Neural cell (in vitro differentiated cells): Measurements from ENCODE around the gene EIF2S2. TPM values are rescaled to one million over a fixed set of nuclear protein-coding genes. Genes with fewer than 3 reads are reported as not detected.

Experiments
- H2AFZ ChIP-seq: fragments of 200-600, 300-800 bp; sonication (generic), shearing (Covaris generic); 2 replicates; pipeline ENCODE4 v1.6.0; 2014; ENCODE audit warnings: low read depth, mild to moderate bottlenecking, antibody characterized with exemption, low read length, moderate library complexity
- H3F3A ChIP-seq: fragments of 200-600 bp; shearing (Covaris generic); 2 replicates; pipeline ENCODE4 v1.6.1; 2016; ENCODE audit warnings: mild to moderate bottlenecking, moderate library complexity, mixed read lengths, antibody characterized with exemption, low read length; ENCODE audit not compliant: insufficient read depth, poor library complexity, severe bottlenecking
- H3K27ac ChIP-seq: fragments of 200-600, 300-800 bp; sonication (generic), shearing (Covaris generic); 2 replicates; pipeline ENCODE4 v1.5.1; 2014; ENCODE audit warnings: mild to moderate bottlenecking, low read length, moderate library complexity
- H3K27me3 ChIP-seq: fragments of 300-800, 200-600 bp; sonication (generic), shearing (Covaris generic); 2 replicates; pipeline ENCODE4 v1.6.0; 2014; ENCODE audit warnings: mild to moderate bottlenecking, low read depth, low read length, moderate library complexity; ENCODE audit not compliant: insufficient read depth
- H3K36me3 ChIP-seq: fragments of 300-800, 200-600 bp; sonication (generic), shearing (Covaris generic); 2 replicates; pipeline ENCODE4 v1.5.1; 2014; ENCODE audit warnings: mild to moderate bottlenecking, antibody characterized with exemption, low read length, moderate library complexity; ENCODE audit not compliant: insufficient read depth
- H3K4me2 ChIP-seq: fragments of 300-800, 200-600 bp; sonication (generic), shearing (Covaris generic); 2 replicates; pipeline ENCODE4 v1.6.0; 2014; ENCODE audit warnings: mild to moderate bottlenecking, low read length
- H3K4me3 ChIP-seq: fragments of 300-800, 200-600 bp; sonication (generic), shearing (Covaris generic); 2 replicates; pipeline ENCODE4 v1.5.1; 2014; ENCODE audit warnings: mild to moderate bottlenecking, low read length, moderate library complexity
- H3K79me2 ChIP-seq: fragments of 200-600 bp; shearing (Covaris generic); replicated peaks from 2 replicates; pipeline ENCODE4 v1.6.0; 2014; ENCODE audit warnings: mild to moderate bottlenecking, low read length, moderate library complexity; ENCODE audit not compliant: insufficient read depth
- H3K9ac ChIP-seq: fragments of 300-800, 200-600 bp; sonication (generic), shearing (Covaris generic); 2 replicates; pipeline ENCODE4 v1.6.1; 2016; ENCODE audit warnings: mild to moderate bottlenecking, low read length, mixed read lengths
- H3K9me2 ChIP-seq: fragments of 200-600 bp; shearing (Covaris generic); 2 replicates; pipeline ENCODE4 v1.6.1; 2016; ENCODE audit warnings: mild to moderate bottlenecking, low read length, mixed read lengths; ENCODE audit not compliant: insufficient read depth
- H3K9me3 ChIP-seq: fragments of 200-600, 300-800 bp; sonication (generic), shearing (Covaris generic); 2 replicates; pipeline ENCODE4 v1.6.1; 2016; ENCODE audit warnings: mild to moderate bottlenecking, mixed run types, low read length, moderate library complexity, mixed read lengths
- H4K20me1 ChIP-seq: fragments of 200-600 bp; shearing (Covaris generic); 2 replicates; pipeline ENCODE4 v1.6.1; 2016; ENCODE audit warnings: mild to moderate bottlenecking, mixed run types; ENCODE audit not compliant: insufficient read depth
- CTCF ChIP-seq: fragments of 450-650 bp; IDR thresholded peaks from 2 replicates; pipeline ENCODE4 v1.5.1; 2014; ENCODE audit warnings: antibody characterized with exemption, mild to moderate bottlenecking, moderate library complexity; ENCODE audit not compliant: poor library complexity, severe bottlenecking
- EP300 ChIP-seq: fragments of 450-650 bp; conservative IDR thresholded peaks from 2 replicates; pipeline ENCODE4 v1.6.1; 2014; ENCODE audit warnings: antibody characterized with exemption, mild to moderate bottlenecking, moderate library complexity; ENCODE audit not compliant: poor library complexity, severe bottlenecking
- EZH2 ChIP-seq: fragments of 200-600, 300-800 bp; shearing (Covaris generic), sonication (generic); IDR thresholded peaks from 2 replicates; pipeline ENCODE4 v1.6.1; 2014; ENCODE audit warnings: antibody characterized with exemption, low read length, borderline replicate concordance, mild to moderate bottlenecking; ENCODE audit not compliant: insufficient read depth, poor library complexity, severe bottlenecking
- MXI1 ChIP-seq: fragments of 450-650 bp; conservative IDR thresholded peaks from 2 replicates; pipeline ENCODE4 v1.6.1; 2014; ENCODE audit warnings: antibody characterized with exemption, mild to moderate bottlenecking; ENCODE audit not compliant: poor library complexity, severe bottlenecking
- POLR2AphosphoS5 ChIP-seq: IDR thresholded peaks from 2 replicates; pipeline ENCODE4 v1.6.1; 2012
- RAD21 ChIP-seq: fragments of 450-650 bp; conservative IDR thresholded peaks from 2 replicates; pipeline ENCODE4 v1.6.1; 2014; ENCODE audit warnings: antibody characterized with exemption, mild to moderate bottlenecking, moderate library complexity
- REST ChIP-seq: IDR thresholded peaks from 2 replicates; pipeline ENCODE4 v1.6.1; 2012; ENCODE audit warnings: borderline replicate concordance
- SMC3 ChIP-seq: fragments of 450-650 bp; conservative IDR thresholded peaks from 2 replicates; pipeline ENCODE4 v1.6.1; 2014; ENCODE audit warnings: antibody characterized with exemption, mild to moderate bottlenecking, moderate library complexity; ENCODE audit not compliant: poor library complexity
- TAF1 ChIP-seq: IDR thresholded peaks from 2 replicates; pipeline ENCODE4 v1.6.1; 2012; ENCODE audit warnings: low read depth
- polyA plus RNA-seq: library from polyadenylated mRNA; depleted of rRNA; stranded (reverse); fragments of >200 nt; gene quantifications from 2 replicates; pipeline ENCODE4 v1.2.3, GENCODE V29; 2014

EIF2S2 gene
- polyA plus RNA-seq, 1 donor from 2014 or later = 62.6 TPM

GRCh38 chr20:34115232-34115631 is 3.2 kb upstream of the EIF2S2 start:
- TF ChIP-seq CTCF (no peak), REST (no peak), EZH2 (no peak), MXI1 (no peak), EP300 (no peak), RAD21 (no peak), SMC3 (no peak), TAF1 (no peak), POLR2AphosphoS5 (no peak)
- H3K36me3 ChIP-seq = no peaks in the 10 kb centered on the region

GRCh38 chr20:34114809-34115208 is 2.8 kb upstream of the EIF2S2 start:
- no peak overlapping the region for H3K4me2 ChIP-seq
- H3K27ac ChIP-seq = no peak overlapping the region
- no peaks in the 10 kb centered on the region for H4K20me1 ChIP-seq
- H3F3A ChIP-seq = no peaks in the 10 kb centered on the region
- no peak overlapping the region for H3K9ac ChIP-seq
- no peaks in the 10 kb centered on the region for H3K9me2 ChIP-seq
- no peaks in the 10 kb centered on the region for H3K27me3 ChIP-seq
- H3K36me3 ChIP-seq = no peaks in the 10 kb centered on the region
- no peak overlapping the region for H2AFZ ChIP-seq
- H3K4me3 ChIP-seq = no peak overlapping the region
- TF ChIP-seq POLR2AphosphoS5 (no peak), TAF1 (no peak), CTCF (no peak), REST (no peak), MXI1 (no peak), SMC3 (no peak), EP300 (no peak), RAD21 (no peak), EZH2 (no peak)
- H3K9me3 ChIP-seq = no peaks in the 10 kb centered on the region
- peaks cover 18% of the 10 kb centered on the region for H3K79me2 ChIP-seq

More at GRCh38 chr20:34115232-34115631, 3.2 kb upstream of the EIF2S2 start:
- H4K20me1 ChIP-seq = no peaks in the 10 kb centered on the region
- H3K4me3 ChIP-seq = no peak overlapping the region
- H3F3A ChIP-seq = no peaks in the 10 kb centered on the region
- no peaks in the 10 kb centered on the region for H3K27me3 ChIP-seq
- no peak overlapping the region for H2AFZ ChIP-seq
- H3K79me2 ChIP-seq = peaks cover 15% of the 10 kb centered on the region
- H3K9me3 ChIP-seq = no peaks in the 10 kb centered on the region
- H3K4me2 ChIP-seq = no peak overlapping the region
- no peak overlapping the region for H3K9ac ChIP-seq
- no peaks in the 10 kb centered on the region for H3K9me2 ChIP-seq
- no peak overlapping the region for H3K27ac ChIP-seq
